K562 (cell line): ENCODE results near the gene RXRA. TPM values are rescaled to one million over a fixed set of nuclear protein-coding genes. Genes with fewer than 3 reads are reported as not detected.

ENCODE experiments used
- ATAC-seq: fragments of 200-7000 bp; cut with Tn5 transposase; 3 replicates; pipeline ENCODE4 v1.9.1; 2020; ENCODE audit warnings: moderate library complexity
- BruUV-seq: library from RNA; stranded (reverse); fragments of 400-500 nt; replicated peaks from 2 replicates; lab custom pipeline; 2021; lab: Mats Ljungman, UMichigan
- CTCF ChIA-PET: fragments of 300-600 bp; formaldehyde crosslinking; extraction: SDS; loops from one replicate; lab custom pipeline; 2021; ENCODE audit warnings: low intra/inter-chr PET ratio; lab: Yijun Ruan, JAX
- POLR2A ChIA-PET: fragments of 300-600, 350-650 bp; sonication (Branson Sonifier 250); formaldehyde crosslinking; extraction: SDS; loops from one replicate; lab custom pipeline; 2021; ENCODE audit warnings: antibody characterized with exemption, inconsistent platforms; lab: Yijun Ruan, JAX
- DNase-seq, 4 experiments: peaks; one replicate each; pipeline versions ENCODE4 v3.0.0 to v3.0.0-alpha.2; 2011 to 2018; ENCODE audit warnings: low spot score in 3 of 4, mixed read lengths in 3 of 4; ENCODE audit errors: extremely low read depth in 1 of 4
- FAIRE-seq: peaks from 2 replicates; lab custom pipeline; 2011; peaks lifted over from hg19 to GRCh38; lab: Jason Lieb, UNC
- H2AFZ ChIP-seq: 2 replicates; pipeline ENCODE4 v1.6.0; 2011; ENCODE audit warnings: low read depth, low read length, control low read depth, inconsistent platforms
- H3K27ac ChIP-seq: fragments of 200-600 bp; 3 replicates; pipeline ENCODE4 v1.8.0; 2011; ENCODE audit warnings: low read depth, mild to moderate bottlenecking, control low read depth, inconsistent platforms, low read length, moderate library complexity, mixed read lengths; ENCODE audit errors: extremely low read depth
- H3K27me3 ChIP-seq, 2 experiments: fragments of 300-600 bp in 1 of 2; 2 replicates in 1 of 2; 3 replicates in 1 of 2; pipeline versions ENCODE4 v1.6.0 to v1.8.0; 2011; ENCODE audit warnings: inconsistent platforms in 2 of 2, low read length in 2 of 2, mild to moderate bottlenecking in 1 of 2, mixed read lengths in 1 of 2, moderate library complexity in 1 of 2; ENCODE audit not compliant: control insufficient read depth in 2 of 2, insufficient read depth in 2 of 2
- H3K36me3 ChIP-seq: fragments of 300-600 bp; 3 replicates; pipeline ENCODE4 v1.8.0; 2011; ENCODE audit warnings: mild to moderate bottlenecking, low read length, inconsistent platforms; ENCODE audit not compliant: control insufficient read depth, insufficient read depth
- H3K4me1 ChIP-seq, 2 experiments: fragments of 200-600 bp in 1 of 2; replicated peaks in 1 of 2; 2 replicates in 1 of 2; 3 replicates in 1 of 2; pipeline versions ENCODE4 v1.5.1 to v1.8.0; 2011; ENCODE audit warnings: inconsistent platforms in 2 of 2, low read length in 2 of 2, mild to moderate bottlenecking in 1 of 2, mixed read lengths in 1 of 2, moderate library complexity in 1 of 2; ENCODE audit not compliant: control insufficient read depth in 2 of 2, insufficient read depth in 2 of 2
- H3K4me2 ChIP-seq: 2 replicates; pipeline ENCODE4 v1.6.1; 2011; ENCODE audit warnings: low read length, control low read depth, inconsistent platforms, mixed read lengths; ENCODE audit not compliant: insufficient read depth
- H3K4me3 ChIP-seq: fragments of 200-600 bp; sonication (generic), shearing (Covaris generic); 2 replicates; pipeline ENCODE4 v1.5.1; 2016; ENCODE audit warnings: control low read depth, inconsistent platforms
- H3K79me2 ChIP-seq: fragments of 200-600 bp; 3 replicates; pipeline ENCODE4 v1.8.0; 2011; ENCODE audit warnings: low read length, inconsistent platforms; ENCODE audit not compliant: control insufficient read depth, insufficient read depth
- H3K9ac ChIP-seq, 2 experiments: 2 replicates each; pipeline versions ENCODE4 v1.6.0 to v1.6.1; 2011; ENCODE audit warnings: low read depth in 2 of 2, low read length in 2 of 2, control low read depth in 1 of 2, inconsistent platforms in 1 of 2, mild to moderate bottlenecking in 1 of 2, mixed read lengths in 1 of 2; ENCODE audit not compliant: insufficient read depth in 1 of 2
- H3K9me1 ChIP-seq: one replicate; pipeline ENCODE4 v1.6.0; 2011; ENCODE audit warnings: inconsistent platforms, mild to moderate bottlenecking, low read length, moderate library complexity; ENCODE audit not compliant: control insufficient read depth, insufficient read depth
- H3K9me3 ChIP-seq: replicated peaks from 2 replicates; pipeline ENCODE4 v1.5.1; 2011; ENCODE audit warnings: low read depth, low read length, inconsistent platforms; ENCODE audit not compliant: control insufficient read depth, insufficient read depth
- H4K20me1 ChIP-seq: replicated peaks from 2 replicates; pipeline ENCODE4 v1.6.1; 2011; ENCODE audit warnings: low read length, inconsistent platforms, mixed read lengths; ENCODE audit not compliant: control insufficient read depth, insufficient read depth
- LARP7 ChIP-seq: fragments of 450-650 bp; IDR thresholded peaks from 2 replicates; pipeline ENCODE4 v1.6.1; 2016
- RAD21 ChIP-seq, 2 experiments: fragments of 250-450 bp in 1 of 2; fragments of 450-650 bp in 1 of 2; sonication (Bioruptor Pico) in 1 of 2; formaldehyde crosslinking in 1 of 2; IDR thresholded peaks in 1 of 2; conservative IDR thresholded peaks in 1 of 2; 2 replicates each; pipeline versions ENCODE4 v1.4.0 to v1.8.0; 2020 to 2022; ENCODE audit warnings: mild to moderate bottlenecking in 2 of 2, moderate library complexity in 1 of 2
- SMC3 ChIP-seq: conservative IDR thresholded peaks from 2 replicates; pipeline ENCODE4 v1.6.1; 2011; ENCODE audit warnings: low read depth, low read length, improper control_type of control experiment; ENCODE audit not compliant: insufficient read depth
- SPI1 ChIP-seq: IDR thresholded peaks from 2 replicates; pipeline ENCODE4 v1.6.1; 2011; ENCODE audit warnings: low read depth, low read length, control low read depth, borderline replicate concordance
- WGBS: fragments of 100-300 bp; shearing (Covaris generic); methylation state at CpG from one replicate; pipeline ENCODE4 v1.1.6; 2016; ENCODE audit warnings: low coverage, mixed read lengths; ENCODE audit not compliant: insufficient coverage; ENCODE audit errors: missing lambda C conversion rate; 5-methylcytosine and 5-hydroxymethylcytosine counted together
- in situ Hi-C: fragments of 300-500 bp; cut with MboI; formaldehyde crosslinking; loops from 4 replicates; pipeline ENCODE4 v1.15.0; 2018; ENCODE audit warnings: inconsistent platforms, mixed read lengths
- intact Hi-C: fragments of 100-400 bp; cut with micrococcal nuclease; formaldehyde crosslinking; loops from 2 replicates; pipeline ENCODE4 v1.14.2; 2022
- polyA plus RNA-seq, 8 experiments: library from polyadenylated mRNA; depleted of rRNA in 4 of 8; stranded (reverse) in 5 of 8; unstranded in 3 of 8; fragments of >200 nt; fragmentation: Nextera tagmentation in 2 of 8; fragmentation: Illumina TruSeq in 1 of 8; extraction: Ambion mirVana in 2 of 8; extraction: Trizol in 1 of 8; gene quantifications; 2 replicates each; pipeline versions ENCODE4 v1.2.1 to v1.2.3, GENCODE V29; 2011 to 2014; ENCODE audit warnings: inconsistent platforms in 1 of 8, missing spikeins in 1 of 8
- total RNA-seq, 7 experiments: library from RNA; depleted of rRNA in 6 of 7; stranded (reverse); fragments of >200 nt in 6 of 7; fragmentation: Illumina TruSeq in 2 of 7; extraction: Trizol in 2 of 7; gene quantifications; 2 replicates each; pipeline versions ENCODE4 v1.2.1 to v1.2.3, GENCODE V29; 2011 to 2021; ENCODE audit warnings: low replicate concordance in 1 of 7
- TF ChIP-seq, protein P1 (sequence below), 3 experiments: fragments of 200-800 bp in 1 of 3; fragments of 250-450 bp in 1 of 3; fragments of 450-650 bp in 1 of 3; sonication (Bioruptor Pico) in 1 of 3; sonication (Bioruptor generic) in 1 of 3; formaldehyde crosslinking in 1 of 3; IDR thresholded peaks; 2 replicates each; pipeline versions ENCODE4 v1.6.1 to v1.8.0; 2016 to 2022; ENCODE audit warnings: mild to moderate bottlenecking in 2 of 3, missing genetic modification characterization in 2 of 3, missing compliant biosample characterization in 1 of 3, moderate library complexity in 1 of 3

The RXRA gene
- total and polyA plus RNA-seq, 9 of the 15 experiments (the other 6 are each of a cell fraction or from before 2014, with no cell fraction given) = 0.35 to 23.6 (median 4.6) TPM

DNA sequence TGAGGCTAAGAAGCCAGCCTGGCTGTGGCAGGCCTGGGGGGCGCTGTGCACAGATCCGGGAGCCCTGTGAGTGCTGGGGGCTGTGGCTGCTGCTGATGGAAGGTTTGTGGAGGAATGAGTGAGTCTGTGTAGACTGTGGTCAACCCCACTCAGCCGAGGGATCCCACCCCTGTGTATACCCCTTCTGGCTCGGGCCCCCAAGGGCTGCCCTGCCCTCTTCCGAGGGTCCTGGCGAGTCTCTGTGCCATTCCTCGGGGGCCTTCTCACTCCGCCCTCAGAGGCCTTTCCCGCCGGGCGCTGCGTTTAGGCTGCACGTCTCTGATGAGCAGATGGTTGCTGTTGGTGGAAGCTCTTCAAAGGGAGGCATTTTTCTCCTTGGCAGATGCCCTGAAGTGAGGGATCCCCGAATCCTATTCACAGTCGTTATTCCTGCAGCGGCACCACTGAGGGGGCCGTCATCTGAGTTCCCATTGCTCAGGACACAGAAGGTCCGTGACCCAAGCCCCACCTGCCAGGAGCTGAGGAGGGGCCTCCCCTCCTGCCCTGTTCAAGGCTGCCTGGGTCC lies 94.1 kb downstream of the RXRA start:
- no peak overlapping the region for H3K27ac ChIP-seq
- H2AFZ ChIP-seq = no peak overlapping the region
- no peaks in the 10 kb centered on the region for H3K9me3 ChIP-seq
- in situ Hi-C loops (no loop called here), intact Hi-C loops (no loop called here)
- peaks cover 0 to 45% of the 10 kb centered on the region in 2 experiments; a peak in 2 of 5 replicates for H3K4me1 ChIP-seq
- ChIA-PET POLR2A (interaction anchor here (0.6 kb wide), 1 partner anchor 19 kb away, joined by 3 read pairs; no protein-coding TSS in a partner anchor), CTCF (no interaction called here)
- no peak overlapping the region for H3K9ac ChIP-seq
- DNase-seq (no peak), FAIRE-seq (no peak), ATAC-seq (no peak)
- no peaks in the 10 kb centered on the region for H3K36me3 ChIP-seq
- WGBS = 79% methylated on average over 18 of the region's 18 CpGs
- H3K27me3 ChIP-seq = no peaks in the 10 kb centered on the region
- H4K20me1 ChIP-seq = peaks cover 4% of the 10 kb centered on the region
- no TSS peak for BruUV-seq
- H3K79me2 ChIP-seq = no peaks in the 10 kb centered on the region
- H3K4me3 ChIP-seq = no peak overlapping the region
- no peak for TF ChIP-seq LARP7
- peaks cover 6% of the 10 kb centered on the region for H3K9me1 ChIP-seq
- H3K4me2 ChIP-seq = no peak overlapping the region

GRCh38 chr9:134420974-134421432 lies 94.7 kb downstream of the RXRA start:
- Histone ChIP-seq H3K9ac (no peak overlapping the region; a peak in 1 of 4 replicates), H3K27me3 (no peaks in the 10 kb centered on the region), H3K4me1 (peaks cover 0 to 45% of the 10 kb centered on the region in 2 experiments; a peak in 2 of 5 replicates), H3K9me1 (peaks cover 3% of the 10 kb centered on the region), H3K4me2 (no peak overlapping the region), H2AFZ (no peak overlapping the region), H4K20me1 (peaks cover 4% of the 10 kb centered on the region; the same call in 1 of the 2 replicates), H3K79me2 (no peaks in the 10 kb centered on the region)
- POLR2A ChIA-PET = interaction anchor here (0.6 to 0.7 kb wide), 2 partner anchors 19 to 34 kb away, joined by 3 read pairs; no protein-coding TSS in a partner anchor
- FAIRE-seq (no peak), DNase-seq (no peak)
- intact Hi-C loops = no loop called here
- CTCF ChIA-PET = no interaction called here
- in situ Hi-C loops = no loop called here
- no TSS peak for BruUV-seq
- no peak for TF ChIP-seq RAD21 (CRISPR knock-in tag; conservative IDR thresholded peaks at IDR 0.05 in 1 of 2, IDR thresholded peaks at IDR 0.05 in 1 of 2)
- no peak for TF ChIP-seq SPI1
- TF ChIP-seq, protein P1, sequence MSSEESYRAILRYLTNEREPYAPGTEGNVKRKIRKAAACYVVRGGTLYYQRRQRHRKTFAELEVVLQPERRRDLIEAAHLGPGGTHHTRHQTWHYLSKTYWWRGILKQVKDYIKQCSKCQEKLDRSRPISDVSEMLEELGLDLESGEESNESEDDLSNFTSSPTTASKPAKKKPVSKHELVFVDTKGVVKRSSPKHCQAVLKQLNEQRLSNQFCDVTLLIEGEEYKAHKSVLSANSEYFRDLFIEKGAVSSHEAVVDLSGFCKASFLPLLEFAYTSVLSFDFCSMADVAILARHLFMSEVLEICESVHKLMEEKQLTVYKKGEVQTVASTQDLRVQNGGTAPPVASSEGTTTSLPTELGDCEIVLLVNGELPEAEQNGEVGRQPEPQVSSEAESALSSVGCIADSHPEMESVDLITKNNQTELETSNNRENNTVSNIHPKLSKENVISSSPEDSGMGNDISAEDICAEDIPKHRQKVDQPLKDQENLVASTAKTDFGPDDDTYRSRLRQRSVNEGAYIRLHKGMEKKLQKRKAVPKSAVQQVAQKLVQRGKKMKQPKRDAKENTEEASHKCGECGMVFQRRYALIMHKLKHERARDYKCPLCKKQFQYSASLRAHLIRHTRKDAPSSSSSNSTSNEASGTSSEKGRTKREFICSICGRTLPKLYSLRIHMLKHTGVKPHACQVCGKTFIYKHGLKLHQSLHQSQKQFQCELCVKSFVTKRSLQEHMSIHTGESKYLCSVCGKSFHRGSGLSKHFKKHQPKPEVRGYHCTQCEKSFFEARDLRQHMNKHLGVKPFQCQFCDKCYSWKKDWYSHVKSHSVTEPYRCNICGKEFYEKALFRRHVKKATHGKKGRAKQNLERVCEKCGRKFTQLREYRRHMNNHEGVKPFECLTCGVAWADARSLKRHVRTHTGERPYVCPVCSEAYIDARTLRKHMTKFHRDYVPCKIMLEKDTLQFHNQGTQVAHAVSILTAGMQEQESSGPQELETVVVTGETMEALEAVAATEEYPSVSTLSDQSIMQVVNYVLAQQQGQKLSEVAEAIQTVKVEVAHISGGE (CRISPR knock-in tag; IDR thresholded peaks at IDR 0.05) = no peak
- no peak for TF ChIP-seq SMC3
- TF ChIP-seq, all 486 proteins: peak for 0
- Histone ChIP-seq H3K9me3 (no peaks in the 10 kb centered on the region), H3K4me3 (no peak overlapping the region), H3K27ac (no peak overlapping the region), H3K36me3 (no peaks in the 10 kb centered on the region)
- no peak for ATAC-seq
- 80% methylated on average over 9 of the region's 10 CpGs for WGBS
